ENCODE data around the gene FBL. TPM values are rescaled to one million over a fixed set of nuclear protein-coding genes. Genes with fewer than 3 reads are reported as not detected.
"Not testable (repeated sequence)": the region's sequence is repeated elsewhere in the genome, so short reads cannot be mapped to it uniquely, and the experiment has no call there.

Gene FBL
- polyA plus RNA-seq, 1 of the 3 experiments (the other 2 are of a cell fraction) = 371 TPM

GRCh38 chr19:39877488-39877887 lies 31.3 kb upstream of the FBL start:
- 72% methylated on average over 6 of the region's 14 CpGs for WGBS (ENCODE audit: low lambda C conversion rate)

GRCh38 chr19:39876486-39876885 lies 30.3 kb upstream of the FBL start:
- H3K36me3 ChIP-seq (replicated peaks in 1 of 2; ENCODE audit: control insufficient read depth in 1 of 2, insufficient read depth in 2 of 2, low read length in 1 of 2); DNase-seq; H3F3A ChIP-seq (replicated peaks; ENCODE audit: insufficient read depth); H4K20me1 ChIP-seq (ENCODE audit: insufficient read depth); H3K79me2 ChIP-seq (ENCODE audit: insufficient read depth); H3K9ac ChIP-seq; H3K9me3 ChIP-seq; POLR2A ChIA-PET; H3K9me2 ChIP-seq; H3K4me2 ChIP-seq; H3K27me3 ChIP-seq (ENCODE audit: insufficient read depth); H3K4me3 ChIP-seq (ENCODE audit: low read depth in 2 of 2, low read length in 1 of 2); H2AFZ ChIP-seq (ENCODE audit: low read depth); H3K27ac ChIP-seq (ENCODE audit: low read depth in 2 of 2, low read length in 1 of 2); H3K4me1 ChIP-seq (ENCODE audit: control insufficient read depth in 1 of 2, insufficient read depth in 2 of 2, low read depth in 1 of 2, low read length in 1 of 2); CTCF ChIA-PET: not testable (repeated sequence)
- WGBS (ENCODE audit: low lambda C conversion rate) = 95% methylated on average over 2 of the region's 11 CpGs

More at GRCh38 chr19:39877488-39877887, 31.3 kb upstream of the FBL start:
- POLR2A ChIA-PET; H3K27ac ChIP-seq (ENCODE audit: low read depth in 2 of 2, low read length in 1 of 2); H3K9ac ChIP-seq; H3F3A ChIP-seq (replicated peaks; ENCODE audit: insufficient read depth); H3K4me2 ChIP-seq; H3K4me1 ChIP-seq (ENCODE audit: control insufficient read depth in 1 of 2, insufficient read depth in 2 of 2, low read depth in 1 of 2, low read length in 1 of 2); H3K36me3 ChIP-seq (replicated peaks in 1 of 2; ENCODE audit: control insufficient read depth in 1 of 2, insufficient read depth in 2 of 2, low read length in 1 of 2); H3K27me3 ChIP-seq (ENCODE audit: insufficient read depth); H3K4me3 ChIP-seq (ENCODE audit: low read depth in 2 of 2, low read length in 1 of 2); H3K9me3 ChIP-seq; H2AFZ ChIP-seq (ENCODE audit: low read depth); H3K9me2 ChIP-seq; CTCF ChIA-PET; H4K20me1 ChIP-seq (ENCODE audit: insufficient read depth); DNase-seq; H3K79me2 ChIP-seq (ENCODE audit: insufficient read depth): not testable (repeated sequence)

GRCh38 chr19:39875401-39875864 lies 29.3 kb upstream of the FBL start:
- H3K27ac ChIP-seq (ENCODE audit: low read depth in 2 of 2, low read length in 1 of 2); H3K27me3 ChIP-seq (ENCODE audit: insufficient read depth); H3K9ac ChIP-seq; POLR2A ChIA-PET; H3K9me2 ChIP-seq; H4K20me1 ChIP-seq (ENCODE audit: insufficient read depth); H3K4me2 ChIP-seq; H3K36me3 ChIP-seq (replicated peaks in 1 of 2; ENCODE audit: control insufficient read depth in 1 of 2, insufficient read depth in 2 of 2, low read length in 1 of 2); CTCF ChIA-PET; H2AFZ ChIP-seq (ENCODE audit: low read depth); H3K79me2 ChIP-seq (ENCODE audit: insufficient read depth); H3K4me1 ChIP-seq (ENCODE audit: control insufficient read depth in 1 of 2, insufficient read depth in 2 of 2, low read depth in 1 of 2, low read length in 1 of 2); H3F3A ChIP-seq (replicated peaks; ENCODE audit: insufficient read depth); H3K4me3 ChIP-seq (ENCODE audit: low read depth in 2 of 2, low read length in 1 of 2); H3K9me3 ChIP-seq: not testable (repeated sequence)
- DNase-seq = peak; percentile 83
- 58% methylated on average over 13 of the region's 43 CpGs for WGBS (ENCODE audit: low lambda C conversion rate)
- TF ChIP-seq NRF1 (IDR thresholded peaks at IDR 0.05; ENCODE audit: low read depth, low read length) = peak; percentile 41

- H3K27me3 ChIP-seq (ENCODE audit: insufficient read depth) = no peaks in the 10 kb centered on the region
- no peaks in the 10 kb centered on the region for H3K36me3 ChIP-seq (replicated peaks in 1 of 2; ENCODE audit: control insufficient read depth in 1 of 2, insufficient read depth in 2 of 2, low read length in 1 of 2)
- H3K79me2 ChIP-seq (ENCODE audit: insufficient read depth) = no peaks in the 10 kb centered on the region
- no peak for TF ChIP-seq EP300 (IDR thresholded peaks at IDR 0.05; ENCODE audit: borderline replicate concordance in 1 of 2, low read depth in 1 of 2, low read length in 1 of 2)
- no peak for TF ChIP-seq USF2 (IDR thresholded peaks at IDR 0.05; ENCODE audit: borderline replicate concordance, low read depth, low read length)
- no peak for TF ChIP-seq CTCF (IDR thresholded peaks at IDR 0.05)
- no peak for TF ChIP-seq NRF1 (IDR thresholded peaks at IDR 0.05; ENCODE audit: low read depth, low read length)
- TF ChIP-seq IRF3 (IDR thresholded peaks at IDR 0.05; ENCODE audit: low read depth, low read length) = no peak
- TF ChIP-seq TEAD4 (IDR thresholded peaks at IDR 0.05; ENCODE audit: borderline replicate concordance, insufficient read depth) = no peak
- TF ChIP-seq GABPA (IDR thresholded peaks at IDR 0.05; ENCODE audit: low read depth) = no peak
- TF ChIP-seq USF1 (IDR thresholded peaks at IDR 0.05; ENCODE audit: borderline replicate concordance, low read depth) = no peak
- no peak for TF ChIP-seq MAX (IDR thresholded peaks at IDR 0.05; ENCODE audit: low read depth)
- 38% methylated on average over 1 of the region's 1 CpG for WGBS (ENCODE audit: low lambda C conversion rate)
- POLR2A ChIA-PET = no interaction called here
- no peaks in the 10 kb centered on the region for H4K20me1 ChIP-seq (ENCODE audit: insufficient read depth)
- no peak overlapping the region for H3K9ac ChIP-seq
- H2AFZ ChIP-seq (ENCODE audit: low read depth) = no peak overlapping the region
- CTCF ChIA-PET = no interaction called here
- DNase-seq = no peak
- H3K9me3 ChIP-seq = no peaks in the 10 kb centered on the region
- no peak overlapping the region for H3K27ac ChIP-seq (ENCODE audit: low read depth in 2 of 2, low read length in 1 of 2)
- no peaks in the 10 kb centered on the region; a peak in 1 of 4 replicates for H3K4me1 ChIP-seq (ENCODE audit: control insufficient read depth in 1 of 2, insufficient read depth in 2 of 2, low read depth in 1 of 2, low read length in 1 of 2)
- H3K9me2 ChIP-seq = no peaks in the 10 kb centered on the region
- H3K4me2 ChIP-seq = no peak overlapping the region
- H3F3A ChIP-seq (replicated peaks; ENCODE audit: insufficient read depth) = no peaks in the 10 kb centered on the region
- no peak overlapping the region for H3K4me3 ChIP-seq (ENCODE audit: low read depth in 2 of 2, low read length in 1 of 2)
Observed at GRCh38 chr19:39874404-39874803, 28.2 kb upstream of the FBL start.
